ENCODE results near the gene GPC4.
"Not testable (repeated sequence)": the region's sequence is repeated elsewhere in the genome, so short reads cannot be mapped to it uniquely, and the experiment has no call there.

DNA sequence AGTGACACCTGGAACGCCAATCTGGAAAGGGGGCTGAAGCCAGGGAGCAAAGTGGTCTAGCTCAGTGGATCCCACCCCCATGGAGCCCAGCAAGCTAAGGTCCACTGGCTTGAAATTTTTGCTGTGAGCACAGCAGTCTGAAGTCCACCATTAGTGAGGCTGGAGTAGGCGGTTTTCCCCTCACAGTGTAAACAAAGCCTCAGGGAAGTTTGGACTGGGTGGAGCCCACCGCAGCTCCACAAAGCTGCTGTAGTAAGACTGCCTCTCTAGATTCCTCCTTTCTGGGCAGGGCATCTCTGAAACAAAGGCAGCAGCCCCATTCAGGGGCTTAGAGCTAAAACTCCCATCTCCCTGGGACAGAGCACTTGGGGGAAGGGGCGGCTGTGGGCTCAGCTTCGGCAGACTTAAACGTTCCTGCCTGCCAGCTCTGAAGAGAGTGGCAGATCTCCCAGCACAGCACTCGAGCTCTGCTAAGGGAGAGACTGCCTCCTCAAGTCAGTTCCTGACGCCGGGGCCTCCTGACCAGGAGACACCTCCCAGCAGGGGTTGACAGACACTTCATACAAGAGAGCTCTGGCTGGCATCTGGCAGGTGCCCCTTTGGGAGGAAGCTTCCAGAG, 136.1 kb downstream of the GPC4 start:
- TF ChIP-seq, protein P1, sequence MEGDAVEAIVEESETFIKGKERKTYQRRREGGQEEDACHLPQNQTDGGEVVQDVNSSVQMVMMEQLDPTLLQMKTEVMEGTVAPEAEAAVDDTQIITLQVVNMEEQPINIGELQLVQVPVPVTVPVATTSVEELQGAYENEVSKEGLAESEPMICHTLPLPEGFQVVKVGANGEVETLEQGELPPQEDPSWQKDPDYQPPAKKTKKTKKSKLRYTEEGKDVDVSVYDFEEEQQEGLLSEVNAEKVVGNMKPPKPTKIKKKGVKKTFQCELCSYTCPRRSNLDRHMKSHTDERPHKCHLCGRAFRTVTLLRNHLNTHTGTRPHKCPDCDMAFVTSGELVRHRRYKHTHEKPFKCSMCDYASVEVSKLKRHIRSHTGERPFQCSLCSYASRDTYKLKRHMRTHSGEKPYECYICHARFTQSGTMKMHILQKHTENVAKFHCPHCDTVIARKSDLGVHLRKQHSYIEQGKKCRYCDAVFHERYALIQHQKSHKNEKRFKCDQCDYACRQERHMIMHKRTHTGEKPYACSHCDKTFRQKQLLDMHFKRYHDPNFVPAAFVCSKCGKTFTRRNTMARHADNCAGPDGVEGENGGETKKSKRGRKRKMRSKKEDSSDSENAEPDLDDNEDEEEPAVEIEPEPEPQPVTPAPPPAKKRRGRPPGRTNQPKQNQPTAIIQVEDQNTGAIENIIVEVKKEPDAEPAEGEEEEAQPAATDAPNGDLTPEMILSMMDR (conservative IDR thresholded peaks at IDR 0.05): not testable (repeated sequence)
- TF ChIP-seq EZH2 (IDR thresholded peaks at IDR 0.05; ENCODE audit: low read depth): not testable (repeated sequence)

Measured in PC-9 (cell line).